ENCODE data around the gene SOD3.

SOD3 gene

GRCh38 chr4:24845902-24846301 lies 50.5 kb downstream of the SOD3 start:
- DNase-seq = no peak

GRCh38 chr4:24846716-24847115 lies 51.3 kb downstream of the SOD3 start:
- no peak for DNase-seq

- no peak for DNase-seq
Measured at GRCh38 chr4:24849351-24849750, 54.0 kb downstream of the SOD3 start.

GRCh38 chr4:24849756-24850155 lies 54.4 kb downstream of the SOD3 start:
- no peak for DNase-seq

All from fibroblast of skin of scalp (primary cell).